Smooth muscle cell (in vitro differentiated cells): ENCODE results near the gene ZKSCAN8. TPM values are rescaled to one million over a fixed set of nuclear protein-coding genes. Genes with fewer than 3 reads are reported as not detected.

Source experiments
- DNase-seq: peaks from one replicate; lab custom pipeline; 2025; ENCODE audit not compliant: unreplicated experiment; lab: John Stamatoyannopoulos, UW
- H2AFZ ChIP-seq: fragments of 200-600 bp; sonication (generic); 2 replicates; pipeline ENCODE4 v1.6.0; 2016; ENCODE audit warnings: antibody characterized with exemption, low read depth, mild to moderate bottlenecking
- H3F3A ChIP-seq: fragments of 200-600 bp; sonication (generic); 2 replicates; pipeline ENCODE4 v1.6.0; 2017; ENCODE audit warnings: antibody characterized with exemption, low read depth
- H3K27ac ChIP-seq: fragments of 200-600 bp; sonication (generic); 2 replicates; pipeline ENCODE4 v1.5.1; 2016; ENCODE audit warnings: low read depth, mild to moderate bottlenecking
- H3K27me3 ChIP-seq: fragments of 200-600 bp; sonication (generic); 2 replicates; pipeline ENCODE4 v1.6.1; 2016; ENCODE audit warnings: low read depth, mild to moderate bottlenecking
- H3K36me3 ChIP-seq: fragments of 200-600 bp; sonication (generic); 2 replicates; pipeline ENCODE4 v1.5.1; 2016; ENCODE audit warnings: low read depth
- H3K4me1 ChIP-seq: fragments of 200-600 bp; sonication (generic); 2 replicates; pipeline ENCODE4 v1.5.1; 2016; ENCODE audit warnings: low read depth
- H3K4me2 ChIP-seq: fragments of 200-600 bp; sonication (generic); 2 replicates; pipeline ENCODE4 v1.6.0; 2016; ENCODE audit warnings: mild to moderate bottlenecking
- H3K4me3 ChIP-seq: fragments of 200-600 bp; sonication (generic); 2 replicates; pipeline ENCODE4 v1.5.1; 2016; ENCODE audit warnings: mild to moderate bottlenecking
- H3K79me2 ChIP-seq: fragments of 200-600 bp; sonication (generic); 2 replicates; pipeline ENCODE4 v1.6.0; 2016; ENCODE audit warnings: low read depth, mild to moderate bottlenecking
- H3K9ac ChIP-seq: fragments of 200-600 bp; sonication (generic); 2 replicates; pipeline ENCODE4 v1.6.0; 2016; ENCODE audit warnings: low read depth
- H3K9me3 ChIP-seq: fragments of 200-600 bp; sonication (generic); replicated peaks from 2 replicates; pipeline ENCODE4 v1.5.1; 2016; ENCODE audit warnings: low read depth
- H4K20me1 ChIP-seq: fragments of 200-600 bp; sonication (generic); 2 replicates; pipeline ENCODE4 v1.6.0; 2016; ENCODE audit warnings: low read depth
- CTCF ChIP-seq: fragments of 200-600 bp; sonication (generic); IDR thresholded peaks from 2 replicates; pipeline ENCODE4 v1.5.1; 2017; ENCODE audit warnings: borderline replicate concordance, mild to moderate bottlenecking, antibody characterized with exemption; ENCODE audit not compliant: insufficient read depth, poor library complexity, severe bottlenecking
- WGBS: methylation state at CpG from one replicate; pipeline ENCODE4 v1.1.7; 2016; ENCODE audit warnings: low lambda C conversion rate; 5-methylcytosine and 5-hydroxymethylcytosine counted together
- polyA plus RNA-seq: library from polyadenylated mRNA; unstranded; fragments of >200 nt; fragmentation: Nextera tagmentation; extraction: Ambion mirVana; gene quantifications from 2 replicates; pipeline ENCODE4 v1.2.1, GENCODE V29; 2016
- total RNA-seq: library from RNA; depleted of rRNA; stranded (reverse); fragments of >200 nt; gene quantifications from 2 replicates; pipeline ENCODE4 v1.2.3, GENCODE V29; 2014

Gene ZKSCAN8
- total and polyA plus RNA-seq, 2 experiments from 2014 or later, result 4.1 to 19.9 TPM

GRCh38 chr6:28136585-28137504 is 4.8 kb upstream of the ZKSCAN8 start:
- H3K79me2 ChIP-seq, result peaks cover 61% of the 10 kb centered on the region
- under 1% methylated on average over 58 of the region's 58 CpGs for WGBS
- peak overlapping the region; percentile 96 for H3K9ac ChIP-seq
- H3K27ac ChIP-seq, result peak overlapping the region; percentile 89
- H3F3A ChIP-seq, result peaks cover 7% of the 10 kb centered on the region
- no peaks in the 10 kb centered on the region for H3K27me3 ChIP-seq
- H3K4me2 ChIP-seq, result peak overlapping the region; percentile 95
- no peaks in the 10 kb centered on the region for H4K20me1 ChIP-seq
- H3K9me3 ChIP-seq, result no peaks in the 10 kb centered on the region
- no peaks in the 10 kb centered on the region for H3K36me3 ChIP-seq
- H2AFZ ChIP-seq, result peak overlapping the region; percentile 97
- peak; percentile 46 for DNase-seq
- no peak for TF ChIP-seq CTCF
- peak overlapping the region; percentile 90 for H3K4me3 ChIP-seq
- peaks cover 19% of the 10 kb centered on the region for H3K4me1 ChIP-seq

GRCh38 chr6:28137505-28137981 is 4.1 kb upstream of the ZKSCAN8 start:
- Histone ChIP-seq H3K27ac (peak overlapping the region; percentile 89), H3K79me2 (peaks cover 60% of the 10 kb centered on the region), H3K9ac (peak overlapping the region; percentile 96), H3K9me3 (no peaks in the 10 kb centered on the region), H4K20me1 (no peaks in the 10 kb centered on the region), H3K4me3 (peak overlapping the region; percentile 90), H3F3A (peaks cover 7% of the 10 kb centered on the region), H3K36me3 (no peaks in the 10 kb centered on the region), H3K4me1 (peaks cover 22% of the 10 kb centered on the region), H3K4me2 (peak overlapping the region; percentile 95), H3K27me3 (no peaks in the 10 kb centered on the region), H2AFZ (peak overlapping the region; percentile 97)
- TF ChIP-seq CTCF, result no peak
- whole genome bisulfite sequencing, result 5% methylated on average over 6 of the region's 6 CpGs
- DNase-seq, result no peak

- no peak overlapping the region for H3K9ac ChIP-seq
- peaks cover 25% of the 10 kb centered on the region for H3K4me1 ChIP-seq
- DNase-seq, result no peak
- peaks cover 59% of the 10 kb centered on the region for H3K79me2 ChIP-seq
- peaks cover 4% of the 10 kb centered on the region for H3K36me3 ChIP-seq
- TF ChIP-seq CTCF, result no peak
- no peaks in the 10 kb centered on the region for H3K27me3 ChIP-seq
- peaks cover 7% of the 10 kb centered on the region for H4K20me1 ChIP-seq
- H2AFZ ChIP-seq, result peak overlapping the region; percentile 21
- H3K4me2 ChIP-seq, result no peak overlapping the region
- H3K9me3 ChIP-seq, result no peaks in the 10 kb centered on the region
- WGBS, result 84% methylated on average over 9 of the region's 9 CpGs
- no peak overlapping the region for H3K27ac ChIP-seq
- peaks cover 7% of the 10 kb centered on the region for H3F3A ChIP-seq
- no peak overlapping the region for H3K4me3 ChIP-seq
Observed at GRCh38 chr6:28139860-28140543, 1.7 kb upstream of the ZKSCAN8 start.
